Effector CD4-positive, alpha-beta T cell (primary cell): ENCODE results near the gene CMBL.
"Not testable (repeated sequence)": the region's sequence is repeated elsewhere in the genome, so short reads cannot be mapped to it uniquely, and the experiment has no call there.

Experiments used
- DNase-seq: peaks from one replicate; pipeline ENCODE4 v3.0.0-alpha.2; 2020

Gene CMBL

GRCh38 chr5:10283927-10284635 is 23.6 kb downstream of the CMBL start:
- peak; percentile 70 for DNase-seq

GRCh38 chr5:10279925-10280720 is 27.6 kb downstream of the CMBL start:
- no peak for DNase-seq

GRCh38 chr5:10279328-10279727 is 28.4 kb downstream of the CMBL start:
- DNase-seq: no peak

GRCh38 chr5:10278658-10279279 is 28.9 kb downstream of the CMBL start:
- no peak for DNase-seq

- no peak for DNase-seq
Observed at GRCh38 chr5:10277773-10278630, 29.7 kb downstream of the CMBL start.

GRCh38 chr5:10276691-10277090 is 31.0 kb downstream of the CMBL start:
- DNase-seq: no peak

GRCh38 chr5:10275991-10276390 is 31.7 kb downstream of the CMBL start:
- no peak for DNase-seq

GRCh38 chr5:10275460-10275859 is 32.2 kb downstream of the CMBL start:
- DNase-seq: no peak

GRCh38 chr5:10272875-10273209 is 34.9 kb downstream of the CMBL start:
- DNase-seq: not testable (repeated sequence)

- no peak for DNase-seq
Observed at GRCh38 chr5:10272053-10272874, 35.4 kb downstream of the CMBL start.

GRCh38 chr5:10268100-10268499 is 39.6 kb downstream of the CMBL start:
- no peak for DNase-seq

GRCh38 chr5:10266839-10267238 is 40.9 kb downstream of the CMBL start:
- no peak for DNase-seq

GRCh38 chr5:10266137-10266536 is 41.6 kb downstream of the CMBL start:
- no peak for DNase-seq

GRCh38 chr5:10265245-10266109 is 42.2 kb downstream of the CMBL start:
- DNase-seq: no peak

- DNase-seq: no peak
Observed at GRCh38 chr5:10264604-10265003, 43.1 kb downstream of the CMBL start.

- DNase-seq: no peak
Observed at GRCh38 chr5:10262995-10263394, 44.7 kb downstream of the CMBL start.

GRCh38 chr5:10262121-10262774 is 45.5 kb downstream of the CMBL start:
- no peak for DNase-seq

GRCh38 chr5:10261065-10261464 is 46.6 kb downstream of the CMBL start:
- DNase-seq: no peak

- no peak for DNase-seq
Observed at GRCh38 chr5:10259899-10260298, 47.8 kb downstream of the CMBL start.

- no peak for DNase-seq
Observed at GRCh38 chr5:10257870-10258269, 49.8 kb downstream of the CMBL start.

GRCh38 chr5:10254686-10255085 is 53.0 kb downstream of the CMBL start:
- no peak for DNase-seq
